PC-3 (cell line): ENCODE data around the gene IRS2. TPM values are rescaled to one million over a fixed set of nuclear protein-coding genes. Genes with fewer than 3 reads are reported as not detected.

Source experiments
- ATAC-seq: fragments of 200-7000 bp; cut with Tn5 transposase; 2 replicates; pipeline ENCODE4 v1.9.1; 2020; ENCODE audit warnings: mild to moderate bottlenecking, moderate library complexity
- BruUV-seq: library from RNA; stranded (reverse); fragments of 400-500 nt; replicated peaks from 2 replicates; lab custom pipeline; 2021; lab: Mats Ljungman, UMichigan
- CTCF ChIA-PET: fragments of 300-600 bp; sonication (Branson Sonifier 250); formaldehyde crosslinking; loops from one replicate; lab custom pipeline; 2022; ENCODE audit warnings: antibody characterized with exemption; lab: Charles Lee
- POLR2A ChIA-PET: fragments of 300-600 bp; sonication (Branson Sonifier 250); formaldehyde crosslinking; loops from one replicate; lab custom pipeline; 2022; ENCODE audit warnings: antibody characterized with exemption; ENCODE audit not compliant: unreplicated experiment; lab: Charles Lee
- DNase-seq: peaks from one replicate; pipeline ENCODE4 v3.0.0-alpha.2; 2015
- H2AFZ ChIP-seq: fragments of 300-600 bp; sonication (generic); 2 replicates; pipeline ENCODE4 v1.6.0; 2016; ENCODE audit warnings: antibody characterized with exemption, low read length
- H3F3A ChIP-seq: fragments of 300-600 bp; sonication (generic); one replicate; pipeline ENCODE4 v1.6.0; 2017; ENCODE audit warnings: antibody characterized with exemption, low read length, control low read depth, mild to moderate bottlenecking; ENCODE audit not compliant: unreplicated experiment
- H3K27ac ChIP-seq: fragments of 300-600 bp; sonication (generic); 2 replicates; pipeline ENCODE4 v1.5.1; 2016; ENCODE audit warnings: mild to moderate bottlenecking, low read length
- H3K27me3 ChIP-seq: fragments of 300-600 bp; sonication (generic); 2 replicates; pipeline ENCODE4 v1.6.1; 2016; ENCODE audit warnings: low read length, mixed read lengths
- H3K36me3 ChIP-seq: fragments of 300-600 bp; sonication (generic); 2 replicates; pipeline ENCODE4 v1.6.1; 2016; ENCODE audit warnings: low read depth, mixed run types, low read length, mixed read lengths
- H3K4me1 ChIP-seq: fragments of 300-600 bp; sonication (generic); 2 replicates; pipeline ENCODE4 v1.5.1; 2016; ENCODE audit warnings: low read length; ENCODE audit not compliant: insufficient read depth
- H3K4me2 ChIP-seq: fragments of 300-600 bp; sonication (generic); 2 replicates; pipeline ENCODE4 v1.6.0; 2016; ENCODE audit warnings: low read length
- H3K4me3 ChIP-seq: fragments of 300-600 bp; sonication (generic); 2 replicates; pipeline ENCODE4 v1.5.1; 2016; ENCODE audit warnings: mild to moderate bottlenecking, low read length, mixed read lengths
- H3K79me2 ChIP-seq: fragments of 300-600 bp; sonication (generic); 2 replicates; pipeline ENCODE4 v1.6.1; 2017; ENCODE audit warnings: low read length, mixed read lengths
- H3K9ac ChIP-seq: fragments of 300-600 bp; sonication (generic); 2 replicates; pipeline ENCODE4 v1.6.0; 2016; ENCODE audit warnings: mild to moderate bottlenecking, low read length
- H3K9me2 ChIP-seq: fragments of 300-600 bp; sonication (generic); replicated peaks from 2 replicates; pipeline ENCODE4 v1.6.1; 2016; ENCODE audit warnings: mixed run types, low read length, mixed read lengths
- H3K9me3 ChIP-seq: fragments of 300-600 bp; sonication (generic); 2 replicates; pipeline ENCODE4 v1.6.1; 2016; ENCODE audit warnings: low read length, mixed read lengths
- H4K20me1 ChIP-seq: fragments of 300-600 bp; sonication (generic); 2 replicates; pipeline ENCODE4 v1.6.1; 2016; ENCODE audit warnings: low read length, mixed read lengths
- CTCF ChIP-seq: fragments of 300-600 bp; sonication (generic); conservative IDR thresholded peaks from 2 replicates; pipeline ENCODE4 v1.5.1; 2017; ENCODE audit warnings: antibody characterized with exemption, low read depth, mild to moderate bottlenecking, low read length
- EZH2 ChIP-seq: fragments of 300-600 bp; sonication (generic); IDR thresholded peaks from one replicate; pipeline ENCODE4 v1.6.1; 2017; ENCODE audit warnings: antibody characterized with exemption, mild to moderate bottlenecking, low read length; ENCODE audit not compliant: unreplicated experiment
- EZH2phosphoT487 ChIP-seq: fragments of 300-600 bp; sonication (generic); IDR thresholded peaks from 2 replicates; pipeline ENCODE4 v1.6.1; 2018; ENCODE audit warnings: mild to moderate bottlenecking, antibody characterized with exemption, low read length, borderline replicate concordance
- intact Hi-C: fragments of 100-400 bp; cut with micrococcal nuclease; formaldehyde crosslinking; loops from 2 replicates; pipeline ENCODE4 v1.9.0; 2023
- total RNA-seq: library from RNA; depleted of rRNA; stranded (reverse); fragments of >200 nt; gene quantifications from 2 replicates; pipeline ENCODE4 v1.2.3, GENCODE V29; 2014

IRS2 gene
- total RNA-seq, 1 experiment from 2014 or later = 5.6 TPM

GRCh38 chr13:109720758-109721184 is 65.6 kb downstream of the IRS2 start:
- CTCF ChIA-PET = no interaction called here
- BruUV-seq = no TSS peak

DNA sequence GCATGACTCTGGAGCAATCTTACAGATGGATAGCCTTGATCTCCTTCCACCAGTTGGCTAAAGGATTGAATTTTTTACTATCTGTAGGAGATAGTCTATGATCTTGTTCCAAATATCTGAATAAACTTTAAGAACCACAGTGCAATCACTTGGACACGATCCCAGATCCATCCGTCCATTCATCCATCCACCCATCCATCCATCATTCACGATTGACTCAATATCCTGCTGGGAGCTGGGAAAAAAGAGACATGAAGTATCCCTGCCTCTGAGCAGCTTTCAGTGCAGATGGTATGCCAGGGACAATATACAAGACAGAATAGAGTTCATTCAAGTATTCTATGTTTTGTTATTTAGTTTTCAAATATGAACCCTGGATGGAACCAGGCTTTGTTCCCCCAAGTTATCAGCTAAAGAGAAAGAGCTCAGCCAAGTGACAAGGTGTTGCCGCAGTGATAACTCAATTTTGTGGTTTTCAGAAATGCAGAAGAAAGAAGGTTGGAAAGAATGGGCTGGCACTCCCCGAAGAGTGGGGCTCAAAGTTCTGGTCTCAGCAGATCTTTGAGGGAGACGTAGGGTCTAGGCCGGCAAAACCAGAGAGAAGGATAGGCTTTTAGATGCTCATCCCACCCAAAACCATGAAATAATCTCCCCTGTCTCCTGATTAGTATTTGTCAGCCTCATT is 66.3 kb downstream of the IRS2 start:
- no peak for ATAC-seq
- CTCF ChIA-PET = no interaction called here

More at GRCh38 chr13:109720758-109721184, 65.6 kb downstream of the IRS2 start:
- TF ChIP-seq EZH2 = no peak
- no peak for TF ChIP-seq CTCF
- no peak for TF ChIP-seq EZH2phosphoT487
- intact Hi-C loops = no loop called here
- Histone ChIP-seq H3K27ac (no peak overlapping the region), H3K4me1 (no peaks in the 10 kb centered on the region), H3K4me2 (no peak overlapping the region), H3K36me3 (no peaks in the 10 kb centered on the region), H3K9me2 (no peaks in the 10 kb centered on the region), H3K4me3 (no peak overlapping the region), H4K20me1 (no peaks in the 10 kb centered on the region), H3K27me3 (no peaks in the 10 kb centered on the region), H2AFZ (no peak overlapping the region), H3F3A (no peaks in the 10 kb centered on the region), H3K9me3 (no peaks in the 10 kb centered on the region), H3K79me2 (no peaks in the 10 kb centered on the region), H3K9ac (no peak overlapping the region)
- DNase-seq = no peak
- no peak for ATAC-seq
- POLR2A ChIA-PET = no interaction called here

More for the DNA sequence above, 66.3 kb downstream of the IRS2 start:
- BruUV-seq = no TSS peak
- intact Hi-C loops = no loop called here
- POLR2A ChIA-PET = no interaction called here
- DNase-seq = no peak
- no peaks in the 10 kb centered on the region for H3K4me1 ChIP-seq
- no peak overlapping the region for H3K27ac ChIP-seq
- no peaks in the 10 kb centered on the region for H3K27me3 ChIP-seq
- no peak overlapping the region for H3K4me2 ChIP-seq
- H3K36me3 ChIP-seq = no peaks in the 10 kb centered on the region
- no peaks in the 10 kb centered on the region for H3K9me2 ChIP-seq
- no peaks in the 10 kb centered on the region for H3K79me2 ChIP-seq
- no peak overlapping the region for H3K4me3 ChIP-seq
- H2AFZ ChIP-seq = no peak overlapping the region
- no peaks in the 10 kb centered on the region for H4K20me1 ChIP-seq
- H3K9ac ChIP-seq = no peak overlapping the region
- no peaks in the 10 kb centered on the region for H3K9me3 ChIP-seq
- TF ChIP-seq CTCF (no peak), EZH2phosphoT487 (no peak), EZH2 (no peak)
- no peaks in the 10 kb centered on the region for H3F3A ChIP-seq
